Measurements from ENCODE around the gene MESP2.
"Not testable (repeated sequence)": the region's sequence is repeated elsewhere in the genome, so short reads cannot be mapped to it uniquely, and the experiment has no call there.

Gene MESP2

DNA sequence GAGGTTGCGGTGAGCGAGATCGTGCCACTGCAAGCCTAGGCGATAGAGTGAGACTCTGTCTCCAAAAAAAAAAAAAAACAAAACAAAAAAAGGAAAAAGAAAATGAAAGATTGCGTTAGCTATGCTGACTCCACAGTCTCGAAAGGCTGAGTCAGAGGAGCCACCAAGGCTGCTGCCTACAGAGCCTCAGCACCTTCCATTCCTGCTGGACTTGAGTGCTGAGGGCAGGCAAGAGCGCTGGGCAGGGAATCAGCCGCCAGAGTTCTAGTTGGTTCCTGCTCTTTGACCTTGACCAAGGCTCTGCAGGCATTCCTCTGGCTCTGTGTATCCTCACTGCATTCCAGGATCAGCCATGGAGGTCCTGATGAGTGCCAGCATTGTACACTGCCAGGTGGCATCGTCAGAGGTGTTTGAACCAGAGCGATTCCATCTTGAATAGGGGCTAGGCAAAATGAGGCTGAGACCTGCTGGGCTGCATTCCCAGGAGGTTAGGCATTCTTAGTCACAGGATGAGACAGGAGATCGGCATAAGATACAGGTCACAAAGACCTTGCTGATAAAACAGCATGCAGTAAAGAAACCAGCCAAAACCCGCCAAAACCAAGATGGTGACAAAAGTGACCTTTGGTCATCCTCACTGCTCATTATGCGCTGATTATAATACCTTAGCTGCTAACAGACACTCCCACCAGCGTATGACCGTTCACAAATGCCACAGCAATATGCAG, 5.9 kb downstream of the MESP2 start:
- DNase-seq = no peak

DNA sequence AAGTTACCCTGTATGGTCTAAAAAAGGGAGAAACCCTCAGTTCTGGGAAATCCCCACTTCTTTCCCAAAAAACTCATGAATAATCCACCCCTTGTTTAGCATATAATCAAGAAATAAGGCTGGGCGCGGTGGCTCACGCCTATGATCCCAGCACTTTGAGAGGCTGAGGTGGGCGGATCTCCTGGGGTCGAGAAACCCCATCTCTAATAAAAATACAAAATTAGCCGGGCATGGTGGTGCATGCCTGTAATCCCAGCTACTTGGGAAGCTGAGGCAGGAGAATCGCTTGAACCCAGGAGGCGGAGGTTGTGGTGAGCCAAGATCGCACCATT, 6.5 kb downstream of the MESP2 start:
- DNase-seq = not testable (repeated sequence)

DNA sequence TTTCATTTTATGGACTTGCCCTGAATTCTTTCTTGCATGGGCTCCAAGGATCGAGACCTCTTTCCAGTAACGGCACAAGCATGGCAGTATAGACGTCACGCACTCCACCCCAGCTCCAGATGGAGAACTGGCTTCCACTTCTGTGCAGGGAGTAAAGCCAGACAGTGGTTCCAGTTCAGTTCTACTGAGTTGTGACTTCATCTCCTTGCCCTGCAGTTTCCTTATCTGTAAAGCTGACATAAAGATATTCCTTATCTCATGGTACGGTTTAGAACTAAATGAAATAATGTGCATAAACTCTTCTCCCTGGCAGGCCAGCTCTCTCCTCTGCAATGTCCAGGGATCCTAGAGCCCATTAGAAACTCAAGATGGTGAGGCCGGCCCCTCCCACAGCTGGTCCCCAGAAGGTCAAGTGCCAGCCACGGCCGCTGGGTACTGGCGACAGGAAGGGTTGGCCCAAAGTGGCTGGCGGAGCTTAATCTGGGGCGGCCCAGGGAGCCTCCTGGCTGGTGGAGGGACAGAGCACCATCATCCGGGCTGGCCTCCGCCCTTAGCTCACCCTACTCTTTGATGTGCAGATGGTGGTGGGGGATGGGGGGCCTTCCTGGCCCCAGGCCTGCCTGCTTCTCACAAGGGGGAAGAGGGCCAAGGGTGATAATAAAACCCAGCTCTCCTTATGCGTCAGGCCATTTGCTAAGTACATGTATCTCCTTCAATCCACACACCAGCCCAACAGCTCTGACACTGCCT, 7.2 kb downstream of the MESP2 start:
- no peak for DNase-seq

DNA sequence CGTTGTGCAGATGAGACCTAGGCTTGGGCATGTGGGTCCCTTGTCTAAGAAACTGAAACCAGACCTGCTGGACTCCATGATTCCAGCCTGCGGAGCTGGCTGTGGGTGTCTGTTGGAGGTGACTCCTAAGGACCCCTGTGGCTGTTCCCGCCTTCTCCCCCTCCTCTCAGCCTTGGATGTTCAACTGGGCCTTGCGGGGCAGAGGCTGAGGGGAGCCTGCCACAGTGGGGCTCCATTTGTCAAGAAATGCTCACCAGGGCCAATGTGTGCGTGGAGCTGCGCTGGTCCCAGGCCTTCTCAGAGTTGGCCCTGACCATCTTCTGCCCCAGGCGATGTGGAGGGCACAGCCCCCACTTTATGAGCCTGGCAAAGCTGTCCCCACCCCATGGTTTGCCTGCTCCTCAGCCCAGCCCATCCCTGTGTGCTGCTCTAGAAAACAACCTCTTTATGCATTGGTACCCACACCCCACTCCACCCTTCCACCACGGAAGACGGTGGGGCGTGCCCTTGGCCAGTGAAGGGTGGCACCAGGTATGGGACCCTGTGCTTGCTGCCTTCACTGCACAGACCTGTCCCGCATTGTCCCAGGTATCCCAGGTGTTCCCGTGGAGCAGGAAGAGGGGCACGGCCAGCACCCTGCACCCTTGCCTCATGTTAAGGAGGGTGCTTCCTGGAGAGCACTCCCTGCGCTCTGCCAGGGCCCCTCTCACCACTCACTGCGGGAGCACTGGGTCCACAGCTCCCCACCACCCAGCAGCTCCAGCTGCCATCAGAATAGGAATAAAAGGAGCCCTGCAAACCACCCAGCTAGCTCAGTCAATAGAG, 7.9 kb downstream of the MESP2 start:
- no peak for DNase-seq

DNA sequence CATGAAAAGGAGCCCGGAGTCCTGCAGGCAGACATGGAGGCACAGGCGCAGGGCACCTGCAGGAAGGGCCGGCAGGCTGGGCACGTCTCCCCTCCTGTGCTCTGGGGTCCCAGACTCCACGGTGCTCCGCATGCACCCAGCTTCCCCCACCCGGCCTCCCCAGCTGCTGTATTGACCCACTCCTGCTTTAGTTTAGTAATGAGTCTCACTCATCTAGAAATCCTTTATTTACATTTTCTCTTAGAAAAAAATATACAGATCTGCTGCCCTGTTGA, 8.5 kb downstream of the MESP2 start:
- no peak for DNase-seq

DNA sequence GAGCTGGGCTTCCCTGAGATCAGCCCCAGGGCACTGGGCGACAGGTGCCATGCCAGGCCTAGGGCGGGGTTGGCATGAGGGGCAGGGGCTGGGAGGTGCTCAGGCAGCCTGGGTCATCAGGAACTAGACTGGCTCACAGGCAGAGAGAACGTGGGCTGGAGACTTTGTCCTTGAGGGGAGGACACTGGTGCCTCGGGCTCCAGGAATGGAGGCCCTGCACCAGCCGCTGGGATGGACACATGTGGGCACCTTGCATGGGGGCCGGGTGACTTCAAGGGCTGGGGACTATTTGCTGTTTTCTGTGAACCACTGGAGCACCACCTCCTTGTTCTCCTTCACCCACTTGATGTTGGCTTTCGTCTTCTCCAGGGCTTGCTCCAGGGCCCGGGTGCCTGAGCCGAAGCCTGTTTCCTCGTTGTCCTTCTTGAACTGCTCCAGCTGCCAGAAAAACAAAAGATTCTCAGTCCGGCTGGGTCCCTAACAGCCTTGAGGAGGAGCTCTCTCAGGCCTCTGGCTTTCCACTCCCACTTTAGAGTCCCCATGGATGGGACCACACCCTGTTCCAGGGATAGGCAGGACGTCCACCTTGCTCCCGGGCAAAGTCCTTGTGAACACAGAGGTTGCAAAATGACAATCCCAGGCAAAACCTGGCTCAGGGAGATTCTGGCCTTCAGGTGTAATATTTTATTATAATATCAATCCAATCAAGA, 9.1 kb downstream of the MESP2 start:
- DNase-seq = no peak

DNA sequence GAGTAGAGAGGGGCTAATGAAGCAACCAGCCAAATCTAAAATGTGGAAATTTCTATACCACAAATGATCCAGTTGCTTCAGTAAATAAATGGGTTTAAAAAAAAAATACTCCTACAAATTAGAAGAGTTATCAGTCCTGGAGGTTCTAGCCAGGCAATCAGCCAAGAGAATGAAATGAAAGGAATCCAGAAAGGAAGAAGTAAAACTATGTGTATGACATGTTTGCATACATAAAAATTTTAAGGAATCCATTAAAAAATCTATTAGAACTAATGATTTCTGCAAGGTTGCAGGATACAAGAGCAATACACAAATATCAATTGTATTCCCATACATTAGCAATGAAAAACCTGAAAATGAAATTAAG, 9.6 kb downstream of the MESP2 start:
- DNase-seq = no peak

DNA sequence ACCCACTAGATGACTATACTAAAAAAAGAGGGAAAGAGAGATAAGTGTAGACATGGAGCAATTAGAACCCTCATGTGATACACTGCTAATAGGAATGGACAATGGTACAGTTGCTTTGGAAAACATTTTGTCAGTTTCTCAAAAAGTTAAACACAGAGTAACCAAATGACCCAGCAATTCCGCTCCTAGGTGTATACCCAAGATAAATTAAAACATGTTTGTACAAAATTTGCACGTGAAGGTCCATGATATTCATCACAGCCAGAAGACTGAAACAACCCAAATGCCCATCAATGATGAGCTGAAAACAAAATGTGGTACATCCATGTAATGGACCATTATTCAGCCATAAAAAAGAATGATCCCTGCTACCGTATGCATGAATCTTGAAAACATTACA, 11.8 kb downstream of the MESP2 start:
- no peak for DNase-seq

DNA sequence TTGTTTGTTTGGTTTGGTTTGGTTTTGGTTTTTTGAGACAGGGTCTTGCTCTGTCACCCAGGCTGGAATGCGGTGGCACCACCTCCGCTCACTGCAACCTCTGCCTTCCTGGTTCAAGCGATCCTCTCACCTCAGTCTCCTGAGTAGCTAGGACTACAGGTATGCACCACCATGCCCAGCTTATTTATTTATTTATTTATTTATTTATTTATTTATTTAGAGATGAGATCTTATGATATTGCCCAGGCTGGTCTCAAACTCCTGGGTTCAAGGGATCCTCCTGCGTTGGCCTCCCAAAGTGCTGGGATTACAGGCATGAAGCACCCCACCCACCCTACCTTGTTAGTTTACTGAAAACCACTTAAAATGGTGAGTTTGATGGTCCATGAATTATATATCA, 12.5 kb downstream of the MESP2 start:
- DNase-seq = not testable (repeated sequence)

DNA sequence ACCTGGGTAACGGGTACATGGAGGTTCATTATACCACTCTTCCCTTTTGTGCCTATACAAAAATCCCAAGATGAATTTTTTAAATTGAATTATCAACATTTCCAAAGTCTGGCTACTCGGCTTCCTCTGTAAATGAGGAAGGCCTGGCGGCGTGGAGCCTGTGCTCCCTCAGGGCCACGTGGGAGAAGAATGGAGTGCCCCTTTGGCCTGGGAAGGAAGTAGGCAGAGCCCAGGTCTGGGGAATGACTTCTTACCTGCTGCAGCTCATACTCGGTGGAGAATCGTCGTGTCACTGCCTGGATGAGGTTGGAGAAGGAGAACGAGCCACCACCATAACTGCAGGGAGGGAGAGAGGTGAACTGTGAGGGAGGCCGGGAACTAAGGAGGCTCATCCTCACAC, 14.1 kb downstream of the MESP2 start:
- DNase-seq = no peak

DNA sequence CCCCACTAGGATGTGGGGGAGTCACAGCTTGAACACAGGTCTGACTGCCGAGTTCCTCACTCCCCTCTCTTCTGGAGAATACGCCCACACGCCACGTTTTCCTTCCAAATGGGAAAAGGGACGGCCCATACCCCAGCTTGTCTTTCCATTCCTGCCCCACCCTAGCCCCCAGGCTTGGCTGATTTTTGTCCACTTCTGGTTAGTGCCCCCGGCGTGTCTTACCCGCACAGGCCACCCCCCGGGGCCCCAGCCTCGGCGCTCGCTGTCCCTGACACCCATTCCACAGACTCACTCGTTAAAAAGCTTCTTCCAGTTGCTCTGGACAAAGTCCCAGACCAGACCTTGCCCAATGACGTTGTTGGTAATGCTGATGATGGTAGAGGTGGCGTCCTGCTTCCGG, 14.5 kb downstream of the MESP2 start:
- no peak for DNase-seq

DNA sequence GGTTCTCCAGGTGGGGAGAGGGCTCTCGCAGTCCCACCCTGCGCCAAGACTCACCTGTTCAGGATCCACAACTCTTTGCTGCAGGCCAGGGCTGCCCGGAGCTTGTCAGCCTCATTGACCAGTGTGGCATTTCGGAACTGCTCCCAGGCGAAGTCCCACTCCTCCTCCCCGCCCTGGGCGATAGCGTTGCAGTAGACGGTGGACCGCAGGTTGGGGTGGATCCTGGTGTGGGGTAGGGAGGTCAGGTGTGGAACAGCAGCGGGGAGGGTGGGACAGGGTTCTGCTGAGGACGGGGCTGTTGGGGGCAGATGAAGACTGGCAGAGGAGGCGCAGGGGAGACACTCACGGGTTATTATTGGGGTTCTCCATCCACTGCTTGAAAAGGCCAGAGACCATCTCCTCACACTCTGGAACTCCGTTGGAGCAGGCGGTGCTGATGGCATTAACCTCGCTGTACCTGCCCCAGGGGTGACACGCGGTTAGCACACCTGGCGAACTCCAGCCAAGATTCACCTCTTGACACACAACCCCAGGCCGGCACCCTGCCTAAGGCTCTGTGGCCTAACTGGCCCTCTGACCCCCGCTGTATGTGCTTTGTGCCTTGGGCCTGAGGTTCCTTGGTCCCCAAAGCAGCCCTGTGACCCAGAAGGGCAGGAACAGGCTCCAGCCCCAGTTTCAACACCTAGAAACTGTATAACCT, 16.1 kb downstream of the MESP2 start:
- no peak for DNase-seq

DNA sequence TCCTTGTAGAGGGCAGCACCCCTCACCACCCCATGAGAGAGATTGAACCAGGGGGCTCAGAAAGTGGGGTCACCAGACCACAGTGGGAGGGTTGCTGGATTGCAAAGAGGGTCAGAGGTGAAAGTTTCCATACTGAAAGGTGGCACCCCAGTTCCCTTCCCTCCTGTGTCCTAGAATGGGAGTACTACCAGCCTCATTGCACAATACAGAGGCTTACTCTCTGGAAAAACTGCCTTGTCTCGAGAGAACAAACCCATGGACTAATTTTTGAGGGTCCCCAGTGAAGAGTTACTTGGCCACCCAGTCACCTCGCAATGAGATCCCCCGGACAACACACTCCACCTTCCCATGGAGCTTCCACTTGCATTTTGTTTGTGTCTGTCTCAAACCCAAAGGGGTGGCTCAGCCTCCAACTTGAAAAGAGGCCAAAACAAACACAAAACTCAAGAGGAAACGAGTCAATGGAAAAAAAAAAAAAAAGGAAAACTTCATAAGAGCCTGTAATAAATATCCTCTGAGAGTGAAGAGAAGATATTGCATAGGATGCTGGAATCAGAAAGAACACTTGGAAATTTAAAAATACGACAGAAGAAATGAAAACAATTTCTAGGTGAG, 18.6 kb downstream of the MESP2 start:
- no peak for DNase-seq

DNA sequence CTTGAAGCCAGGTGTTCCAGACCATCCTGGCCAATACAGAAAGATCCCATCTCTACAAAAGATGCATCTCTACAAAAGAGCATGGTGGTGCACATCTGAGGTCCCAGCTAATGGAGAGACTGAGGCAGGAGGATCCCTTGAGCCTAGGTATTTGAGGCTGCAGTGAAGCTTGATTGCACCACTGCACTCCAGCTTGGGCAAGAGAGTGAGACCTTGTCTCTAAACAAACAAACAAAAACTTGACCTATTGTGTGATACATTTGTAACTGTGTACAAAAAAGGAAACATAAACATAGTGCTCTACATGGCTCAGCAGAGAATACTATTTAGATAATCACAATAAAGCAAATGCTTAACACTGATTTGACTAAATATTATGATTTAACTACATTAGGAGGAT, 19.9 kb downstream of the MESP2 start:
- no peak for DNase-seq

DNA sequence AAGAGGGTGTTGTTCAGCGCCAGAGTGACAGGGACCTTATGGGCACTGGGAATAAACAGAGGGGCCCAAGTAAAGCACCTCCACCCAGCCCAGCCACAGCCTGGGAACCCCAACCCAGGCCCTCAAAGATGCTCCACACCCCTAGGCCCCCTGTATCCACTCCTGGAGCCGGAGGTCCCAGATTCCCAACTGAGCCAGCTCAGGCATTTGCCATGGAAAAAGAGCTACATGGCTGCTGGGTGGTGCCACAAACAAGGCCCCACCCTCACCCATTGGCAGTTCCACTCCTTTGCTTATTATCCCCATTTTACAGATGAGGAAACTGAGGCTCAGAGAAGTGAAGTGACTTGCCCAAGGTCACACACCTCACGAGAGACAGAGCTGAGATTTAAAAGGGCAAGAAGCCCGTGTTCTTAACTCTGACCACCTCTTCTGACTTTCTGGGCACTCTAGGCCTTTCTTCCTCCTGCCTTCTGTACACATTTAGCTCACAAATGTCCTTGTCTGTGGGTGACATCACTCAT, 21.6 kb downstream of the MESP2 start:
- no peak for DNase-seq

DNA sequence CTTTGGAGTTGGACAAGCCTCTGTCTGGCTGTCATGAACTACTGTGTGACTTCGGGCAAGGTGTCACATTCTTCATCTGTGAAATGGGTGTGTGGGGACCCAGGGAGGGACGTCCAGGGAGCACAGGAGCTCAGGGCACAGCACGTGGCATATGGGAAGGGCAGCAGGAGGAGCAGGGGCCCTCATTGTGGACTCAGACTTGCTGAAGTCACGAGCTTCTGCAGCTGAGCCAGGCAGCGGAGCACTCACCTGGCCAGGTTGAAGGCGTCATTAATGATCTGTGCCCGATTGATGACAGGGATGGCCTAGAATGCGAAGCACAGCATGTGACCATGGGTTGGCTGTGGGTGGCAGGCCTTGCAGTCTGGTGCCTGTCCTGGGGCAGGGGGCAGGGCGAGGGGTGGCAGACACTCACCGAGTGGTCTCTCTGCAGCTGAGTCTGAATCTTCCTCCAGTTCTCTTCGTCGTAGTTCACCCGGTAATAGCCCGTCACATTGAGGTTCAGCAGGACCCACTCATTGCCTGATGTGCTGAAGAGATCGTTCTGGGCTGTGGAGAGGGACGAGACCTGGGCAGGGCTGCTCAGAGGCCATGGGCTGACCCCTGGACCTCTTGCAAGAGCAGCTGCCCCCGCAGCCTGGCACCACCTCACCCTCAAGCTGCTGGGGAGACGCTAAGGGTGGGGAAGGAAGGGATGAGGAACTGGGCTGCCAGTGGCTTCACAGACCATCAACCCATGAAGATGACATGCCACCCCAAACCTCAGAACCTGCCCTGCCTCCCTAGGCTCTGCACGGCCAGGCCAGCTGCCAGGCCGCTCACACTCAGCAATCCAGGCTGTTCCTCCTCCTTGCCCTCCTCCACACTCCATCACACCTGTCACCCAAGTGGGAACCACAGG, 23.1 kb downstream of the MESP2 start:
- DNase-seq = no peak

DNA sequence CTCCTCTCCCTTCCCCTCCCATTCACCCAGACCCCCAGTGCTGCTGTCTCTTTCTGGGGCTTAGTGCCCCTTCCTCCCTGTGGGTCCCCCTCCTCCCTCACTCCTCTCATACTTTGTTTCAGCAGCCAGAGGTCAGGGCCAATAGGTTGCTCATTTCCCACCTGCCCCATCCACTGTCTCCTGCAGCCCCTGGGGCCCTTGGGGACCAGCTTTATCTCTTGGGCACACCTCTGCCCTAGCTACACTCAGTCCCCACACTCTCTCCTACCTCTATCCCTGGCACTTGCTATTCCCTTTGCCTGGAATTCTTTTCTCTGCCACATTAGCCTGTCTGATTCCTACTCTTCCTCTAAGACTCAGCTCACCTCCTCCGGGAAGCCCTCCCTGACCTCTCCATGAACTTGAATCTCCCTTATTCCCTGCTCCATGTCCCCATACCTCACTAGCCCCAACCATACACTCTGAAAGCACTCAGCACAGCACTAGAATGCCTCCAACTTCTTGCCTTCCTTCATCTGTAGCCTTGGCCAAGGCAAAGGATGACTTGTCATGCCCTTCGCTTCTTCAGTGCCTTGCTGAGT, 23.9 kb downstream of the MESP2 start:
- no peak for DNase-seq

DNA sequence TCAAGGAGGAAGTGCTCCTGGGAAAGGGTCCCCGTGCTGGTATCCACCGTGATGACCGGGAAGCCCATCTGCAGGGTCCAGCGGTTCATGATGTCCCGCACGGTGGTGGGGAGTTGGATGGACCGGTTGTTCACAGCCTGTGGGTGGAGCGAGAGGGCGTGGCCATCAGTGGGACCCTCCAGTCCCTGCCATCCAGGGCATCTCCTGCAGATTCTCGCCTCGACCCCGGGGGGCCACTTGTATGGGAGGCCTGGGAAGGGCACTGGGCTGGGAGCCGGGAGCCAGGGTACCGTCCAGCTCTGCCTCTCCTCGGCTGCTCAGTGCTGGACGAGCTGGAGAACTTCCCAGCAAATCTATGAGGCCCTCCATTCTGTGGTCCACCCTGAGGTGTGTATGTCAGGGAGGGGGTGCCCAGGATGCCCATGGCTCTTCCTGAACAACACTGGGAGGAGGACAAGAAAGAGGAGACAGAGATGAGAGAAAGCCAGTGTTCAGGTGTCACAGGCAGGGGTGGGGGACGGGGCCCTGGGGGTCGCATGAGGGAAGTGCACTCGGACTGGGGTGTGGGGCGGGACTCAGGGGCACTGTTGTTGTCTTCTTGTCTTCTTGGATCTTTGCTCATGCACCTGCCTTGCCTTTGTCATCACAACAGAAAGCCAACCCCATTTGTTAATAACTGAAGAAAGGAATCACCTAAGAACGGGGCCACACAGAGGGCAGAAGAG, 25.5 kb downstream of the MESP2 start:
- no peak for DNase-seq

DNA sequence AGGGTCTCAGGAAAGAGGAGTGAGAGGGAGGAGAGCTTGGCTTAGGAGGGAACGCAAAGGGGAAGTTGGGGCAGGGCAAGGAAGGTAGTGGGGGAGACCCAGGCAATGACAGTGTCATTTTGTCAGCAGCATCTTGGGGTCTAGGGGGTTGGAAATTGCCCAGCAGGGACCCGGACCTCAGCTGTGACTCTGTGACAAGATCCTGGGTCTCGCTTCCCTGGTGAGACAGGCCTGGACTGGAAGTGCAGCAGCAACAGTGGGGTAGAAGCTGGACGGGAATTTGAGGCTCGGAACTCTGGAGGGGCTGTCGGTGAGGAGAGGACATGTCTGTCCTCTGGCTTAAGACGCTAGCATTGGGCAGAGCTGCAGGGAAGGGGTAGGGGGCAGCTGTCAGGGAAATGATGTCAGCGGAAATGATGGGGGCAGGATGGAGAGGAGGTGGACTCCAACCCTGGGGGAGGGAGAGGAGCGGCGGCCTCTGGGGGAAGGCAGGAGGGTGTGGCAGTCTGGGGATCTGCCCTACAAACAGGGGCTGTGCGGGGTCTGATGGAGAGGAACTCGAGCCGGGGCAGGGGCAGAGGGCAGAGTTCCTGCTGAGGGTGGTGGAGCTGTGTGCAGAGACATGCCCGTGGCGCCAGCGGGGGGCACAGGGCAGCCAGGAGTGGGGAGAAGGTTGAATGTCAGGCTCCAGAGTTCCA, 26.2 kb downstream of the MESP2 start:
- no peak for DNase-seq

Measured in activated CD4-positive, CD25-positive, alpha-beta regulatory T cell (primary cell).